ENCODE results near the gene TGIF2LX. TPM values are rescaled to one million over a fixed set of nuclear protein-coding genes. Genes with fewer than 3 reads are reported as not detected.

Gene TGIF2LX
- not detected in 2 replicates for total RNA-seq

GRCh38 chrX:89921665-89922064 lies at the start of gene TGIF2LX:
Gene TGIF2LX (plus strand): TSS chrX:89921908. CDS start chrX:89922086, 178 bp downstream.

